ENCODE measurements around the gene MAPK8IP1. TPM values are rescaled to one million over a fixed set of nuclear protein-coding genes. Genes with fewer than 3 reads are reported as not detected.

MAPK8IP1 gene
- total RNA-seq, 3 donors from 2014 or later = 1.6 to 12.3 (median 2.5) TPM

DNA sequence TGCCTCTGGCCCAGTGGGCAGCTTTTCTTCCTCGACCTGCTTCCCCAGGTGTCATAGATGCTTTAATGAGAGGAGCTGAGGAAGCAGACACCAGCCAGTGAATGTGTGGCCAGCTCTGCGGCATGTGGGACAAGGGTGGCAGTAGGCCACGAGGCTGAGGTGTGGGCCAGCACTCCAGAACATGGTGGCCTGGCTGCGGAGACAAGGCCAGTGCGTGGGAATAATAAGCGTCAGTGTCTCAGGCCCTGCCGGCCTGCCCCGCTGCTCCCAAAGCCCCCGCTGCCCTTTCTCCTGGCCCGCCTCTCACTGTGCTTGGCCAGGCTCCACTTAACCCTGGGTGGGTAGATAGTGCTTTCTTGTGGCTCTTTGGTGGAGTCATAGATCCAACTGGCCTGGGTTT, 2.1 kb downstream of the MAPK8IP1 start:
- H3K4me1 ChIP-seq (ENCODE audit: low read depth) = peaks cover 5% of the 10 kb centered on the region
- no peak for DNase-seq
- H3K9me3 ChIP-seq = no peaks in the 10 kb centered on the region
- TF ChIP-seq, protein P1, sequence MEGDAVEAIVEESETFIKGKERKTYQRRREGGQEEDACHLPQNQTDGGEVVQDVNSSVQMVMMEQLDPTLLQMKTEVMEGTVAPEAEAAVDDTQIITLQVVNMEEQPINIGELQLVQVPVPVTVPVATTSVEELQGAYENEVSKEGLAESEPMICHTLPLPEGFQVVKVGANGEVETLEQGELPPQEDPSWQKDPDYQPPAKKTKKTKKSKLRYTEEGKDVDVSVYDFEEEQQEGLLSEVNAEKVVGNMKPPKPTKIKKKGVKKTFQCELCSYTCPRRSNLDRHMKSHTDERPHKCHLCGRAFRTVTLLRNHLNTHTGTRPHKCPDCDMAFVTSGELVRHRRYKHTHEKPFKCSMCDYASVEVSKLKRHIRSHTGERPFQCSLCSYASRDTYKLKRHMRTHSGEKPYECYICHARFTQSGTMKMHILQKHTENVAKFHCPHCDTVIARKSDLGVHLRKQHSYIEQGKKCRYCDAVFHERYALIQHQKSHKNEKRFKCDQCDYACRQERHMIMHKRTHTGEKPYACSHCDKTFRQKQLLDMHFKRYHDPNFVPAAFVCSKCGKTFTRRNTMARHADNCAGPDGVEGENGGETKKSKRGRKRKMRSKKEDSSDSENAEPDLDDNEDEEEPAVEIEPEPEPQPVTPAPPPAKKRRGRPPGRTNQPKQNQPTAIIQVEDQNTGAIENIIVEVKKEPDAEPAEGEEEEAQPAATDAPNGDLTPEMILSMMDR (IDR thresholded peaks at IDR 0.05) = no peak
- no peak for ATAC-seq
- H3K4me3 ChIP-seq = no peak overlapping the region
- H3K36me3 ChIP-seq (ENCODE audit: low read depth) = no peaks in the 10 kb centered on the region
- intact Hi-C loops (cut with DNase I, micrococcal nuclease) = no loop called here

DNA sequence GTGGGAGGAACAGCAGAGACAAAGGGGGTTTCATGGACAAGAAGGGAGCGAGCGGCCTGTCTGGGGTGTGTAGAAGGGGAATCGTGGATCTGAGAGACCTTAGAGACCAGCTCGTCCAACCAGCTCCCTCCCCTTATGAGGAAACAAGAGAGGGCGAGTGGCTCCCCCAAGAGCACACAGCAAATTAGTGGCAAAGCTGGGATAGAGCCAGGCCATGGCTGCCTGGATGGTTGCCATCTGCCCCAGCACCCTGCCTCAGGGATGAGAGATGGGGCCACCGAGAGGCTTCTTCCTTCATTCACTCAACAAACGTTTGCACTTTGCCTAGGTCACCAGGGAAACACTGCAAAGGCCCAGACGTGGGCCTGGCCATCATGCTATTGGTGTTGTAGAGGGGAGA, 4.1 kb downstream of the MAPK8IP1 start:
- Histone ChIP-seq H3K4me3 (no peak overlapping the region), H3K4me1 (ENCODE audit: low read depth) (peaks cover 5% of the 10 kb centered on the region), H3K36me3 (ENCODE audit: low read depth) (no peaks in the 10 kb centered on the region), H3K9me3 (no peaks in the 10 kb centered on the region)
- intact Hi-C loops (cut with DNase I, micrococcal nuclease) = no loop called here
- ATAC-seq = no peak
- TF ChIP-seq, protein P1 (IDR thresholded peaks at IDR 0.05) = no peak
- DNase-seq = no peak

DNA sequence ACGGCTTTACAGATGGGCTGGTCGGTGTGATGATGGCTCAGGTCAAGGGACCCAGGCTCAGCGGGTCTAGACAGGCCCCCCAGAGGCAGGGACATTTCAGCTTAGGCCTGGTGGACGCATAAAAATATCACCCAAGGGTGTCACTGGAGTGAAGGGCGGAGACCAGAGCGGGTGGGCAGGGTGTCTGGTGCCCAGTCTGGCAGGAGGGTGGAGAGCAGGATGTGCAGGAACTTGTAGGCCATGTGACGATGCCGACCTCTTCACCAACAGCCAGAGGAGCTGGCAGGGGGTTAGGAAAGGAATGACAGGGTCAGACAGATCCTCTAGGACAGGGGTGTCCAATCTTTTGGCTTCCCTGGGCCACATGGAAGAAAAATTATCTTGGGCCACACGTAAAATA, 4.5 kb downstream of the MAPK8IP1 start:
- H3K9me3 ChIP-seq = no peaks in the 10 kb centered on the region
- no peak overlapping the region for H3K4me3 ChIP-seq
- DNase-seq = no peak
- ATAC-seq = no peak
- no peaks in the 10 kb centered on the region for H3K36me3 ChIP-seq (ENCODE audit: low read depth)
- peaks cover 5% of the 10 kb centered on the region for H3K4me1 ChIP-seq (ENCODE audit: low read depth)
- TF ChIP-seq, protein P1 (IDR thresholded peaks at IDR 0.05) = no peak
- intact Hi-C loops (cut with DNase I, micrococcal nuclease) = no loop called here

GRCh38 chr11:45890886-45891550, 5.6 kb downstream of the MAPK8IP1 start:
- Histone ChIP-seq H3K4me3 (no peak overlapping the region), H3K36me3 (ENCODE audit: low read depth) (no peaks in the 10 kb centered on the region), H3K4me1 (ENCODE audit: low read depth) (peaks cover 2% of the 10 kb centered on the region), H3K9me3 (no peaks in the 10 kb centered on the region)
- ATAC-seq = no peak
- TF ChIP-seq, protein P1 (IDR thresholded peaks at IDR 0.05) = no peak
- DNase-seq = no peak
- intact Hi-C loops (cut with DNase I, micrococcal nuclease) = no loop called here

DNA sequence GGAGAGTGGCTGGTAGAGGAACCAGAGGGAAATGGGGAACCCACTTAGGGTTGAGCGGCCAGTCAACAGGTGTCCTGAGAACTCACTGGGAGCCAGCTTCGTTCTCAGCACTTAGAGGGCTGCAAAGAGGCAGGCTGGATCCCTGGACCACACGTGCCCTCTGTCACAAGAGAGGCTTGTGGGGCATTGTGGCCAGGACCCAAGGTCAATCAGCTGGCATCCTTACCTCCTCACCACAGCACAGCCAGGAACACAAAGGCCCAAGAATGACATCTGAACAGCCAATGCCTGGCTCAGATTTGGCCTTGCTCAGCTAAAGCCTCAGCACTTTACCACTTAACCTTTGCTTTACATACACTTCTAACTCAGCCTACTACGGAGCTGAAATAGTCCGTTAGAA, 7.4 kb downstream of the MAPK8IP1 start:
- intact Hi-C loops (cut with DNase I, micrococcal nuclease) = no loop called here
- H3K4me1 ChIP-seq (ENCODE audit: low read depth) = no peaks in the 10 kb centered on the region
- no peak overlapping the region for H3K4me3 ChIP-seq
- H3K36me3 ChIP-seq (ENCODE audit: low read depth) = no peaks in the 10 kb centered on the region
- DNase-seq = no peak
- no peak for ATAC-seq
- no peaks in the 10 kb centered on the region for H3K9me3 ChIP-seq
- TF ChIP-seq, protein P1 (IDR thresholded peaks at IDR 0.05) = no peak

Data from mucosa of descending colon (tissue), 3 donors.